Gastrocnemius medialis (tissue), 4 donors: ENCODE results near the gene LARP4B. TPM values are rescaled to one million over a fixed set of nuclear protein-coding genes. Genes with fewer than 3 reads are reported as not detected.
"Not testable (repeated sequence)": the region's sequence is repeated elsewhere in the genome, so short reads cannot be mapped to it uniquely, and the experiment has no call there.

Experiments
- ATAC-seq, 2 donors: fragments of 150-250 bp; one replicate each; pipeline ENCODE4 v1.9.1; 2016
- DNase-seq, 2 donors: peaks; one replicate each; pipeline ENCODE4 v3.0.0-alpha.2; 2019
- H3K27ac ChIP-seq, 4 donors: fragments of 200-600 bp; sonication (generic); 1 replicate in 1 of 4; 2 replicates in 3 of 4; pipeline ENCODE4 v1.5.1; 2016 to 2018; ENCODE audit warnings: mild to moderate bottlenecking in 2 of 4, moderate library complexity in 1 of 4
- H3K27me3 ChIP-seq, 3 donors: fragments of 200-600 bp; sonication (generic) in 2 of 3; 1 replicate in 1 of 3; 2 replicates in 2 of 3; pipeline versions ENCODE4 v1.5.1 to v1.6.0; 2016 to 2019; ENCODE audit warnings: mild to moderate bottlenecking in 1 of 3, moderate library complexity in 1 of 3
- H3K36me3 ChIP-seq, 2 donors: fragments of 200-600 bp; sonication (generic) in 1 of 2; one replicate each; pipeline ENCODE4 v1.5.1; 2017 to 2018
- H3K4me1 ChIP-seq, 2 donors: fragments of 200-600 bp; sonication (generic) in 1 of 2; one replicate each; pipeline ENCODE4 v1.5.1; 2016 to 2017; ENCODE audit warnings: mild to moderate bottlenecking in 2 of 2
- H3K4me3 ChIP-seq, 4 donors: fragments of 200-600 bp; sonication (generic) in 3 of 4; 1 replicate in 1 of 4; 2 replicates in 3 of 4; pipeline ENCODE4 v1.5.1; 2016 to 2019; ENCODE audit warnings: mild to moderate bottlenecking in 2 of 4
- H3K9me3 ChIP-seq, 3 donors: fragments of 200-600 bp; sonication (generic) in 2 of 3; 1 replicate in 1 of 3; 2 replicates in 2 of 3; pipeline ENCODE4 v1.5.1; 2016 to 2019
- CTCF ChIP-seq, 5 experiments: fragments of 450-650 bp in 3 of 5; fragments of 200-600 bp in 2 of 5; sonication (generic) in 2 of 5; IDR thresholded peaks in 4 of 5; conservative IDR thresholded peaks in 1 of 5; 1 replicate in 4 of 5; 2 replicates in 1 of 5; pipeline ENCODE4 v1.5.1; 2016 to 2019; ENCODE audit warnings: antibody characterized with exemption in 5 of 5, mild to moderate bottlenecking in 3 of 5, moderate library complexity in 3 of 5
- POLR2A ChIP-seq, 2 donors: fragments of 450-650 bp; IDR thresholded peaks; one replicate each; pipeline ENCODE4 v1.6.1; 2017; ENCODE audit warnings: antibody characterized with exemption in 2 of 2, mild to moderate bottlenecking in 2 of 2, moderate library complexity in 2 of 2
- in situ Hi-C, 4 donors: fragments of 200-750 bp; cut with MboI; loops; one replicate each; pipeline versions ENCODE4 v1.15.0 to v1.8.0; 2017; ENCODE audit warnings: low sequenced_read_pairs in 4 of 4
- intact Hi-C: fragments of 100-400 bp; cut with DNase I; formaldehyde crosslinking; loops from one replicate; pipeline ENCODE4 v1.15.1; 2023; ENCODE audit warnings: low total_unique reads
- total RNA-seq, 4 donors: library from RNA; depleted of rRNA; stranded (reverse); fragments of >200 nt; gene quantifications; one replicate each; pipeline versions ENCODE4 v1.1.0 to v1.2.3, GENCODE V29; 2016

LARP4B gene
- total RNA-seq, 4 donors from 2014 or later = 29.7 to 45.6 (median 40.0) TPM

- TF ChIP-seq POLR2A (IDR thresholded peaks at IDR 0.05) = no peak
- TF ChIP-seq CTCF (IDR thresholded peaks at IDR 0.05 in 4 of 5, conservative IDR thresholded peaks at IDR 0.05 in 1 of 5) = no peak
- H3K27me3 ChIP-seq = no peaks in the 10 kb centered on the region
- H3K27ac ChIP-seq = peak overlapping the region in 1 of 4 donors; percentile 5
- peaks cover 10 to 21% of the 10 kb centered on the region in 2 donors for H3K4me1 ChIP-seq
- intact Hi-C loops = loop anchor here (5.0 kb wide), 1 partner anchor 248 kb away; the partner anchor contains the start of gene DIP2C
- H3K36me3 ChIP-seq = no peaks in the 10 kb centered on the region
- H3K4me3 ChIP-seq = no peak overlapping the region
- H3K9me3 ChIP-seq = no peaks in the 10 kb centered on the region
- in situ Hi-C loops = loop anchor here in 1 of 4 donors (10.0 kb wide), 2 partner anchors 50 to 120 kb away; partner anchors contain the start of genes GTPBP4 and WDR37
- ATAC-seq = no peak
- no peak for DNase-seq
Measured at GRCh38 chr10:934746-935406, 3.4 kb upstream of the LARP4B start.

DNA sequence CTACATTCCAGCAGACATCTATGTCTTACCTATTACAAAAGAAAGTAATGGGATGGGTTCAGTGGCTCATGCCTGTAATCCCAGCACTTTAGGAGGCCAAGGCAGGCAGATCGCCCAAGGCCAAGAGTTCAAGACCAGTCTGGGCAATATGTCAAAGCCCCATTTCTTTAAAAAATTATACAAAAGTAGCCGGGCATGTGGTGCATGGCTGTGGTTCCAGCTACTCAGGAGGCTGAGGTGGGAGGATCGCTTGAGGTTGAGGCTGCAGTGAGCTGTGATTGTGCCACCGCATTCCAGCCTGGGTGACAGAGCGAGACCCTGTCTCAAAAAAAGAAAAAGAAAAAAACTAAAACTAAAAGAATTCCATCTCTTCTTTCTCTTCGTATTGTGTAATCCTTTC, 2.7 kb upstream of the LARP4B start:
- in situ Hi-C loops = loop anchor here in 1 of 4 donors (10.0 kb wide), 2 partner anchors 51 to 121 kb away; partner anchors contain the start of genes GTPBP4 and WDR37
- H3K4me3 ChIP-seq, H3K9me3 ChIP-seq, H3K27me3 ChIP-seq, DNase-seq, ATAC-seq, H3K36me3 ChIP-seq, H3K27ac ChIP-seq: not testable (repeated sequence)
- H3K4me1 ChIP-seq = peaks cover 17 to 28% of the 10 kb centered on the region in 2 donors
- intact Hi-C loops = loop anchor here (5.0 kb wide), 1 partner anchor 247 kb away; the partner anchor contains the start of gene DIP2C

DNA sequence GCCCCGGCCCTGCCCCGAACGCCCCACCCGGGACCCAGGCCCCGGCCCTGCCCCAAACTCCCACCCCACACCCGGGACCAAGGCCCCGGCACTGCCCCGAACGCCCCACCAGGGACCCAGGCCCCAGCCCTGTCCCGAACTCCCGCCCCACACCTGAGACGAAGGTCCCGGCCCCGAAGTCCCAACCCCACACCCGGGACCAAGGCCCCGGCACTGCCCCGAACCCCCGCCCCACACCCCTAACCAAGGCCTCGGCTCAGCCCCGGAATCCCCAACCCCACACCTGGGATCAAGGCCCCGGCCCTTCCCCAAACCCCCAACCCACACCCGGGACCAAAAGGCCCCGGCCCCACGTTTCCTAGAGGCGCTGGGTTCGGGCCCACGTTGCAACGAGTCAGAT, 1.1 kb upstream of the LARP4B start:
- in situ Hi-C loops = loop anchor here in 1 of 4 donors (10.0 kb wide), 2 partner anchors 52 to 122 kb away; partner anchors contain the start of genes GTPBP4 and WDR37
- ATAC-seq (no peak), DNase-seq (peak in 1 of 2 donors; percentile 20)

DNA sequence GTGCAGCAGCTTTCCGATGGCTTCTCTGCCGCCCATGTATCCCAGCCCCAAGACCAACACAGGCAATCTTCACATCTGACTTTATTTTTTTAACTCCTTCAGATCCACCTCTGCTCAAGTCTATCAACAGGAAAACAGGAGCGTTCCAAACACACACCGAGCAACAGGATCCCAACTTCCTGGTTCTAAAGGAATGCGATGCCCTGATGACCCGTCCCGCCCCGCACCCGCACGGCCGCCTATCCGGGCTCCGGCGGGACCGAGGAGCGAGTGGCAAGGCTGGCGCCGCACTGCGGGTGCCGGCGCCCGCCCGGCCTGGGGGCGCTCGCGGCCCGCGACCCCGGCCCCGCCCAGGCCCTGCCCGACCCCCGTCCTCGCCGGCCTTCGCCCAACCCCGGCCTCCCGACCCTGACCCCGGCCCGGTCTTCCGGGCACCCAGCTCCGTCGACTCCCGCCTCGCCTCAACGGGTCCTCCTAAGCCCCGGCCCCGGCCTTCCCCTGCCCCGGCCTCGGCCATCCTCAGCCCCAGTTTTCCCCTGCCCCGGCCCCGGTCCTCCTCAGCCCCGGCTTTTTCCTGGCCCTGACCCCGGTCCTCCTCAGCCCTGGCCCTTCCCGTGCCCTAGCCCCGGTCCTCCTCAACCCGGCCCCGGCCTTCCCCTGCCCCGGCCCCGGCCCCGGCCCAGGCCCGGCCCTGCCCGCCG, 730 bp downstream of the LARP4B start:
- Histone ChIP-seq H3K27me3 (no peaks in the 10 kb centered on the region), H3K9me3 (no peaks in the 10 kb centered on the region), H3K4me3 (peak overlapping the region; percentile 64 to 95 (median 75)), H3K36me3 (no peaks in the 10 kb centered on the region), H3K4me1 (peaks cover 41 to 52% of the 10 kb centered on the region in 2 donors), H3K27ac (peak overlapping the region; percentile 87 to 100 (median 92))
- TF ChIP-seq POLR2A (IDR thresholded peaks at IDR 0.05) (peak in 1 of 2 donors; percentile 23), CTCF (IDR thresholded peaks at IDR 0.05 in 4 of 5, conservative IDR thresholded peaks at IDR 0.05 in 1 of 5) (no peak)
- intact Hi-C loops (loop anchor here (1.0 to 5.0 kb wide), 5 partner anchors 58 to 243 kb away; partner anchors contain the start of genes DIP2C, GTPBP4, IDI1 and WDR37), in situ Hi-C loops (loop anchor here in 1 of 4 donors (10.0 kb wide), 2 partner anchors 54 to 124 kb away; partner anchors contain the start of genes GTPBP4 and WDR37)
- DNase-seq (peak in 1 of 2 donors; percentile 34), ATAC-seq (peak; percentile 25 to 32)

More for the DNA sequence above, 1.1 kb upstream of the LARP4B start:
- no peaks in the 10 kb centered on the region for H3K27me3 ChIP-seq
- intact Hi-C loops = loop anchor here (5.0 kb wide), 1 partner anchor 245 kb away; the partner anchor contains the start of gene DIP2C
- no peak for TF ChIP-seq CTCF (IDR thresholded peaks at IDR 0.05 in 4 of 5, conservative IDR thresholded peaks at IDR 0.05 in 1 of 5)
- TF ChIP-seq POLR2A (IDR thresholded peaks at IDR 0.05) = no peak
- peaks cover 28 to 37% of the 10 kb centered on the region in 2 donors for H3K4me1 ChIP-seq
- H3K27ac ChIP-seq = peak overlapping the region; percentile 96 to 100 (median 98)
- no peaks in the 10 kb centered on the region for H3K9me3 ChIP-seq
- H3K36me3 ChIP-seq = no peaks in the 10 kb centered on the region
- peak overlapping the region; percentile 75 to 95 (median 82) for H3K4me3 ChIP-seq
